Glutamatergic neuron (in vitro differentiated cells): ENCODE results near the gene TTLL9. TPM values are rescaled to one million over a fixed set of nuclear protein-coding genes. Genes with fewer than 3 reads are reported as not detected.
"Not testable (repeated sequence)": the region's sequence is repeated elsewhere in the genome, so short reads cannot be mapped to it uniquely, and the experiment has no call there.

ENCODE experiments used
- DNase-seq: peaks from one replicate; pipeline ENCODE4 v3.0.0; 2022
- H3K27ac Mint-ChIP-seq: one replicate; pipeline ENCODE4 v1.8.0; 2020; ENCODE audit warnings: mild to moderate bottlenecking, mixed read lengths, inconsistent platforms; ENCODE audit not compliant: unreplicated experiment
- H3K27me3 Mint-ChIP-seq: one replicate; pipeline ENCODE4 v1.8.0; 2020; ENCODE audit warnings: mild to moderate bottlenecking, moderate library complexity, mixed read lengths, inconsistent platforms; ENCODE audit not compliant: unreplicated experiment
- H3K36me3 Mint-ChIP-seq: one replicate; pipeline ENCODE4 v1.8.0; 2020; ENCODE audit warnings: mild to moderate bottlenecking, mixed read lengths, inconsistent platforms; ENCODE audit not compliant: unreplicated experiment
- H3K4me1 Mint-ChIP-seq: one replicate; pipeline ENCODE4 v1.8.0; 2020; ENCODE audit warnings: mild to moderate bottlenecking, low read depth, mixed read lengths, inconsistent platforms; ENCODE audit not compliant: unreplicated experiment
- H3K4me3 Mint-ChIP-seq: one replicate; pipeline ENCODE4 v1.8.0; 2020; ENCODE audit warnings: mild to moderate bottlenecking, mixed read lengths, inconsistent platforms; ENCODE audit not compliant: unreplicated experiment
- H3K9me3 Mint-ChIP-seq: one replicate; pipeline ENCODE4 v1.8.0; 2020; ENCODE audit warnings: mild to moderate bottlenecking, moderate library complexity, mixed read lengths, inconsistent platforms; ENCODE audit not compliant: unreplicated experiment
- total RNA-seq: library from RNA; stranded (reverse); fragmentation: NEBNext Ultra II Directional; extraction: Animal tissue kit (Norgen Biotek cat#: 25700); gene quantifications from one replicate; pipeline ENCODE4 v1.2.1, GENCODE V29; 2021; ENCODE audit not compliant: unreplicated experiment
- TF ChIP-seq, protein P1 (sequence below): fragments of 200-600 bp; sonication (generic); IDR thresholded peaks from one replicate; pipeline ENCODE4 v1.5.0; 2021; ENCODE audit not compliant: partially characterized antibody, unreplicated experiment

The TTLL9 gene
- total RNA-seq, 1 donor from 2014 or later, result 1.5 TPM

DNA sequence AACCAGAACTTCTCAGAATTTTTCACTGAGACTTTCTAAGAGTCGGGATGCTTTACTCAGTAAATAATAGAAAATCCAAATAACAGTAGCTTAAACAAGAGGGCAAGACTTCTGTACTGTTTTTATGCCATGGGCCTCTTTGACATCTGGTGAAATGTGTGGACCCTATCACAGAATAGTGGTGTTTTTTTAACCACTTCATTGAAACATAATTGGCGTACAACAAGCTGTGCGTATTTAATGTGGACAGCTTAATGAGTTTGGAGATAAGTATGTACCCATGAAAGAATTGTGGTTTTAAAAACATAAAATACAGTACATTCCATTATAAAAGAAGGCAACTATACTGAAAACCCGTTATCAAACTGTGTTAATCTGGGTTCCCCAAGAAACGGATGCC is 43.7 kb downstream of the TTLL9 start:
- Mint-ChIP-seq H3K4me3 (no peak overlapping the region), H3K36me3 (no peaks in the 10 kb centered on the region), H3K4me1 (peaks cover 3% of the 10 kb centered on the region), H3K27me3 (peaks cover 4% of the 10 kb centered on the region), H3K9me3 (peaks cover 5% of the 10 kb centered on the region), H3K27ac (no peak overlapping the region)
- TF ChIP-seq, protein P1, sequence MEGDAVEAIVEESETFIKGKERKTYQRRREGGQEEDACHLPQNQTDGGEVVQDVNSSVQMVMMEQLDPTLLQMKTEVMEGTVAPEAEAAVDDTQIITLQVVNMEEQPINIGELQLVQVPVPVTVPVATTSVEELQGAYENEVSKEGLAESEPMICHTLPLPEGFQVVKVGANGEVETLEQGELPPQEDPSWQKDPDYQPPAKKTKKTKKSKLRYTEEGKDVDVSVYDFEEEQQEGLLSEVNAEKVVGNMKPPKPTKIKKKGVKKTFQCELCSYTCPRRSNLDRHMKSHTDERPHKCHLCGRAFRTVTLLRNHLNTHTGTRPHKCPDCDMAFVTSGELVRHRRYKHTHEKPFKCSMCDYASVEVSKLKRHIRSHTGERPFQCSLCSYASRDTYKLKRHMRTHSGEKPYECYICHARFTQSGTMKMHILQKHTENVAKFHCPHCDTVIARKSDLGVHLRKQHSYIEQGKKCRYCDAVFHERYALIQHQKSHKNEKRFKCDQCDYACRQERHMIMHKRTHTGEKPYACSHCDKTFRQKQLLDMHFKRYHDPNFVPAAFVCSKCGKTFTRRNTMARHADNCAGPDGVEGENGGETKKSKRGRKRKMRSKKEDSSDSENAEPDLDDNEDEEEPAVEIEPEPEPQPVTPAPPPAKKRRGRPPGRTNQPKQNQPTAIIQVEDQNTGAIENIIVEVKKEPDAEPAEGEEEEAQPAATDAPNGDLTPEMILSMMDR, result no peak
- no peak for DNase-seq

DNA sequence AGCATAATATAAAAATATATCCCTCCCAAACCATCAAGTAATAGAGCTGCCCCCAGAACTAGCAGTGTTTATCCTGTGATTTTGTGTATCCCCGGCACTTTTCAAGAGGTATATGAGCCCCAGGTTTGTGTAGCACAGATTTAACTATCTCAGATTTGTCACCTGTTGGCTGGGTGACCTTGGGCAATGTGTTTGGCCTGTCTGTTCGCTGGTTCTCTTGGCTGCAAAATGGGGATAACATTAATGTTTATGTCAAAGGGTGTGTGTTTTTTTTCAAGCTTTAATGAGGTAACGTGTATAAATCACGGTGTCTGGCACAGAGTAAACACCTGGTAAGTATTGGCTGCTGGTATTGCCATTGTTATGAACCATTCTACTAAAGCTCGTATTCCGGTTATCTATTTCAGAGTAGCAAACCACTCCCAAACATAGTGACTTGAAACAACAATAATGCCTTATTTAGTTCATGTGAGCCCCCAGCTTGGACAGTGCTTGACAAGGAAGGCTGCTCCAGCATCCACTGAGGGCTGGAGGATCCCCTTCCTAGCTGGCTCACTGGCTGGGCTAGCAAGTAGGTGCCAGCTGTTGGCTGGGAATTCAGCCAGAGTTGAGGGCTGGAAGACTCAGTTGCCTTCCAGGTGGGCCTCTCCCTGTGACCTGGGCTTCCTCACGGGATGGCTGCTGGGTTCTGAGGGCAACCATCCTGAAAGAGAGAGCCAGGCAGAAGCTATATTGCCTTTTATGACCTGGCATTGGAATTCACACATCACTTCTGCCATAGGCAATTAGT is 45.3 kb downstream of the TTLL9 start:
- Mint-ChIP-seq H3K9me3 (peaks cover 5% of the 10 kb centered on the region), H3K36me3 (no peaks in the 10 kb centered on the region), H3K4me3 (no peak overlapping the region), H3K27ac (no peak overlapping the region), H3K4me1 (peaks cover 5% of the 10 kb centered on the region), H3K27me3 (peaks cover 9% of the 10 kb centered on the region)
- TF ChIP-seq, protein P1, result no peak
- DNase-seq, result no peak

DNA sequence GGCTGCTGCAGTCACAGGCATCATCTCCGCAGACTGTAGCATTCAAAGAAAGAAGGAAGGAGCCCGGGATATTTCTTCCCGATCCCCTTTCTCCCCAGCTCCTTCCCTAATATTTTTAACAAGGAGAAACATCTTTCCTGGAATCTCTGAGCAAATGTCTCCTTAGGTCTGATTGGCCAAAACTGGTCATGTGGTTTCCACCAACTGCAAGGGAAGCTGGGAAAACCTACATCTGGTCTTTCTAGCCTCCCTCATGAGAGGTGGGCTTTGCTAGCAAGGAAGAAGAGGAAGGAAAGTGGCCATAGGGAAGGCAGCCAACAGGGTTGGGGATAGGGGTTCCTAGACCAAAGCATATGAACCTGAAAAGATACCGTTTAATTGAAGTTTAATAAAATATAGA is 46.3 kb downstream of the TTLL9 start:
- DNase-seq, result no peak
- Mint-ChIP-seq H3K9me3 (peaks cover 5% of the 10 kb centered on the region), H3K4me1 (peaks cover 4% of the 10 kb centered on the region), H3K27me3 (peaks cover 9% of the 10 kb centered on the region), H3K4me3 (no peak overlapping the region), H3K27ac (no peak overlapping the region), H3K36me3 (no peaks in the 10 kb centered on the region)
- TF ChIP-seq, protein P1, result no peak

DNA sequence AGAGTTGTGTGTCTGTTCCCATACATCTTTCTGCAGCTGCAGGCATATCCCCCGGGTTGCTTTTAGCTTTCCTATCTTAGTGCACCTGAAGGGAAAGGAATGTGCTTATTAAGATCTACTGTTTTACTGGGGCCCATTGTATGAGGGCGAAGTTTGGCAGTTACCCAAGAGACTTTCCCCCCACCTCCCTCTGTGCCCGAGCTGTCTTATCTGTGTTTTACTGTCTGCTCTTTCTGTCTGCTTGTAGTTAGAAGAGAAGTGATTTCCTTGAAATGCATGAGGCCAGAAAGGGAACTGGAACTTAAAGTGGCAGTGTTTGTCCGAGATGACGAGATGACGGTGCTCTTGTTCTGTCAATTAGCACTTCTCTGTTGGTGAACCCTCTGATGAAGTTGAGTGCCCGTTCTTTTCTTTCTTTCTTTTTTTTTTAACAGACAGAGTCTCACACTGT is 47.6 kb downstream of the TTLL9 start:
- DNase-seq, H3K27ac Mint-ChIP-seq, H3K36me3 Mint-ChIP-seq, H3K4me3 Mint-ChIP-seq, H3K4me1 Mint-ChIP-seq, H3K9me3 Mint-ChIP-seq, H3K27me3 Mint-ChIP-seq: not testable (repeated sequence)

DNA sequence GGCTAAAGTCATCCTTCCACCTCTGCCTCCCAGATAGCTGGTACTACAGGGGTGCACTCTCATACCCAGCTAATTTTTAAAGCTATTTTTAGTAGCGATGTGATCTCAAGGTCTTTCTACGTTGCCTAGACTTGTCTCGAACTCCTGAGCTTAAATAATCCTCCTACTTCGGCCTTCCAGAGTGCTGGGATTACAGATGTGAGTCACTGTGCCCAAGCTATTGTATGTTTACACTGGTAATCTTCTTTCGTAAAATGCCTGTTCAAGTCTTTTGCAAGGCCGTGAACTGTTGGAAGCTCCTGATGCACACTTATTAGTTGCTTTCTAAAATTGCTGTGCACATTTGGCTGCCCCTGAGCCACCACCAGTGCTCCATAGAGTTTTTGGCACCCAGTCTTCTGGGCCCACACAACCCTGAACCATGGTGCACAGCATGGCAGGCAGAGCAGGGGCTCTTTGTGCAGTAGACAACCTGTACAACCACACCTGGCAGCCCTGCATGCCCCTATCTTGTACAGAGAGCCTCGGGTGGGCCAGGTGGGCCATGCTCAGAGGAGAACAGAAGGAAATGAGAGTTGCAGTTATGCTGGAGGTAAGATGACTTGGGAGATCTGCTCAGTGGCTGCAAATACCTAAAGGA is 48.2 kb downstream of the TTLL9 start:
- no peak overlapping the region for H3K27ac Mint-ChIP-seq

More for the DNA sequence above, 48.2 kb downstream of the TTLL9 start:
- H3K36me3 Mint-ChIP-seq, result no peaks in the 10 kb centered on the region
- peaks cover 6% of the 10 kb centered on the region for H3K27me3 Mint-ChIP-seq
- H3K4me1 Mint-ChIP-seq, result peaks cover 2% of the 10 kb centered on the region
- TF ChIP-seq, protein P1, result no peak
- H3K4me3 Mint-ChIP-seq, result no peak overlapping the region
- peaks cover 2% of the 10 kb centered on the region for H3K9me3 Mint-ChIP-seq
- no peak for DNase-seq
